CD4-positive, alpha-beta T cell treated with Interleukin-6 for 4 hours (primary cell): ENCODE data around the gene HSBP1.

Experiments
- DNase-seq: peaks from one replicate; pipeline ENCODE4 v3.0.0-alpha.2; 2020; ENCODE audit warnings: mixed read lengths

The HSBP1 gene

DNA sequence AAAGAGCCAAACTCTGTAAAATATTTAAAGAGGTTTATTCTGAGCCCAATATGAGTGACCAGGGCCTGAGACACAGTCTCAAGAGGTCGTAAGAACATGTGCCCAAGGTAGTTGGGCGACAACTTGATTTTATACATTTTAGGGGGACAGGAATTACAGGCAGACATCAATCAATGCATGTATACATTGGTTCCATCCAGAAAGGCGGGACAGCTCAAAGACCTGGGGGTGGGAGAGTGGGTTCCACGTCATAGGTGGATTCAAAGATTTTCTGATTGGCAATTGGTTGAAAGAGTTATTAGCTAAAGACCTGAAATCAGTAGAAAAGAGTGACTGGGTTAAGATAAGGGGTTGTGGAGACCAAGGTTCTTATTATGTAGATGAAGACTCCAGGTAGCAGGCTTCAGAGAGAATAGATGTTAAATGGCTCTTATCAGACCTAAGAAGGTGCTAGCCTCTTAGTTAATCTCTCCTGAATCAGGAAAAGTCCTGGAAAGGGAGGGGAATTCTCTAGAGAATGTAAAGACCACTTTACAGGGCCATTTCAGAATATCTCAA is 32.4 kb downstream of the HSBP1 start:
- DNase-seq = no peak

DNA sequence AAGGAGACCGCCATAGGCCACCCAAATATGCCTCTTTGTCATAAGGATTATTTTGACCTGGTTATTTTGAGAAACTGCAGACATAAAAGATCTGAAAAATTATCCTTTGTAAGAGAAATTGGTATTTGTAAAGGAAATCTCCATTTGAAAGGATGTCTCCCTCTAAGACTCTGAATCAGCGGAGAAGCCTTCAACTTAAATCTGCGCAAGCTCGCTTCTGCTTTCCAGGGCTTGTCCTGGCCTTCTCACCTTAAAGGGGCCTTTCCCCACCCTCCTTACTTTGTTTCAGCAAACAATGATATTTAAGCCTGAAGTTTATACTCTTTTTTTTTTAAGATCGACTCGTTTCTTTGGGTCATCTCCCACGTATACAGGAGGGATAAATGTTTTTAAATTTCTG is 34.5 kb downstream of the HSBP1 start:
- no peak for DNase-seq

DNA sequence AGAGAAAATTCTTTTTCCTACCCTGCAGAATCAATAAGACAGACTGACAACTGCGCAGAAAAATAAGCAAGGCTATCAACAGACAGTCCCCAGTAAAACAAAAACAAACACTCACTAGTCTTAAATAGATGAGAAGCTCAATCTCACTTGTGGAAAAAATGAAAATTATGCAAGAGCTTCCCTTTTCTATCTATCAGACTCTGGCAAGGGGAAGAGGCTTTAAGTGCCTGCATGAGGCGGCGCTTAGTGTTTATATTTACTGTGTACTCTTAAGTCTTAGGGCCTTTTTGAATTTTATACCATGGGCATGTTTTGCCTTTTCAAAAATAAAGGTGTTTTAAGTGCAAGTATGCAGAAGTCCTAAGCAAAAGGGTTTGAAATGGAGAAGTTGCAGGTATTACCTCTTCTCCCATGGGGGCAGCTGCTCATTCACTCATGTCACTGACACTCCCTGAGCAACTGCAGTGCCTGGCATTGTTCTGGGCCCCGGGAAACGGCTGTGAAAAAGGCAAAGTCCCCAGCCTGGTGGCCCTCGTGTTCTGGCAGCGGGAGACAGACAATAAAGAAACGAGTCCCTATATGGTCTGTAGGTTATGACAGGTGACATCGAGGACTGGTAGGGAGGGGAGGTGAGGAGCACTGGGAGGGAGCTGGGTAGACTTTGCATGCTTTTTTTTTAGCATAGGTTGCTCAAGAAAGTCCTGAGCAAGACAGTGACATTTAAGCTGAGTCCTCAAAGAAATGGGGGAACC is 35.2 kb downstream of the HSBP1 start:
- no peak for DNase-seq

DNA sequence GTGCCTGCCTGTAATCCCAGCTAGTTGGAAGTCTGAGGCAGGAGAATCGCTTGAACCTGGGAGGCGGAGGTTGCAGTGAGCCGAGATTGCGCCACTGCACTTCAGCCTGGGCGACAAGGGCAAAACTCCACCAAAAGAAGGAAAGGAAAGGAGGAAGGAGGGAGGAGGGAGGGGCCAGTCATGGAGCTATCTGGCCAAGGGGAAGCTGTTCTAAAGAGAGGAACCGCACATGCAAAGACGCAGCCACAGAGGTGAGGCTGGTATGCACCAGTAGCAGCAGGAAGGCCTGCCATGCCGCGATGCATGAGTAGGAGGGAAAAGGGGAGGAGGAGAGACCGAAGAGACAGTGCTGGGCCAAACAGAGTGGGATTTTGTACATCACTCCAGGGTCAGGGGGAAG is 35.9 kb downstream of the HSBP1 start:
- DNase-seq = no peak

DNA sequence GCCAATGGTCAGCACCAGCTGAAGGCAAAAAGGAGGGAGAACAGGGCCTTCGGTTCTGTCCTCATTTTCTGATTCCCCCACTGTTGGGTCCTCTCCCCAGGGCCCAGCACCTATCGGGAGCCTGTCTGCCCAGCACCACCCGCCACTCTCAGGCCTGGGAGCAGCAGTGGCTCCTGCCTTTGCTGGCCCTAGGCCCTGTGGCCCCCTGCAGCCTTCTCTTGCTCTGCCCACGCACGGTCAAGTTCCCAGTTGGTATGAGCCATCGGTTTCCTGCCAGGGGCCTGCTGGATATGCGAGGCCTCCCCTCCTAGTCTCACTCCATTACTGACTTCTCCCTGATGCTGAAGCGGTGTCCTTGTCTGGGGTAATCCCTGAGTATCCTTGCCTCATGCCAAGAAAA is 37.5 kb downstream of the HSBP1 start:
- no peak for DNase-seq

DNA sequence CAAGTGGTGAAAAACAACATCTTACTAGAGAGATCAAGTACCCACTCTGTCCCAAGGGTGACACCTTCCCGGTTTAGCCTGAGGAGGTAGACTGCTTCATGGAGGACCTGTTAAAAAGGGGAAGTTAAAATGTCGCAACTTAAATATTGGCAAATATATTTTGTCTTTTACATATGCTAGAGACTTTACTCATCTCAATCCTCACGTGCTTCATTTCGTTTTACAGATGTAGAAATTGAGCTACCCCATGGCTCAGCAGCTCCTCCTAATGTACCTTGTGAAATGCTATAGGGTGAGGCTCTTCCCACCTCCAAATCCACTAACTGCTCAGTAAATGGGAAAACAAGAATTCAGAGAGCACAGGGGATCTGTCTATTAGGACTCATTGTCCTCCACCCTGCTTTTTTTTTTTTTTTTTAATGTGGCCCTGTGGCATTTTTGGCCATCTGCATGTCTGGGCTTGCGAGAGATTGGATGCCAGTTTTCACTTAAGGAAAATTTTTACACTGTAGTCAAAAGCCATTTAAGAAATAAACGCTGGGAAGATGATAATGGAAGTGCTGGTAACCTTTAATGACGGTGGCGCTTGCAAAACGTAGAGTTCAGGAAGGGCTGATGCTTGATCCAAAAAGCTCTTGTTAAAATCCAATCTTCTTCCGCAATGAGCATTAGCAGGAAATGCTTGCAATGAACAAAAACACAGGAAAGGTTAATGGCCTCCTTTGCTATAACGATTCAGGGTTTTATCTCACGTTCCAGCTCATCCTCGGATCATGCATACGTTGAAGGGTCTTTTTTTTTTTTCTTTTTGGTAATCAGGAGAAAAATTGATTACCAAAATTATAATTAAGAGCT is 39.8 kb downstream of the HSBP1 start:
- no peak for DNase-seq

DNA sequence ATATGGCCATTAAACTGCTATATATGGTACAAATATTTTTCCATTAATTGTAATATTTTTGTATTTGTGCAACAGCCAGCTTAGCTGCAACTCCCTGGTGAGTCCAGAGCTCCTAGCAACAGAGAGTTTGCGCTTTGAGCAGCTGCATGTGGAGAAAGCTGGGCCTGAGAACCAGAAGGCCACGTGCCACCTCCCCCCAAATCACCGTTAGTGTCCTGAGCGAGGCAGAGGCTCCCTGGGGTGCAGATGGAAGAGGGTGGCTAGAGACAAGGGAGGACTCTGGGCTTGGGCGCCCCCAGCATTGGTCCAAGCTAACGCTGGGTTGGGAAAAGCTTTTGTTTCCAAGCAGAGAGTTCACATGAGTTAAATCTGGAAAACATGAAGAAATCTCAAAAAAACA is 41.6 kb downstream of the HSBP1 start:
- DNase-seq = no peak

DNA sequence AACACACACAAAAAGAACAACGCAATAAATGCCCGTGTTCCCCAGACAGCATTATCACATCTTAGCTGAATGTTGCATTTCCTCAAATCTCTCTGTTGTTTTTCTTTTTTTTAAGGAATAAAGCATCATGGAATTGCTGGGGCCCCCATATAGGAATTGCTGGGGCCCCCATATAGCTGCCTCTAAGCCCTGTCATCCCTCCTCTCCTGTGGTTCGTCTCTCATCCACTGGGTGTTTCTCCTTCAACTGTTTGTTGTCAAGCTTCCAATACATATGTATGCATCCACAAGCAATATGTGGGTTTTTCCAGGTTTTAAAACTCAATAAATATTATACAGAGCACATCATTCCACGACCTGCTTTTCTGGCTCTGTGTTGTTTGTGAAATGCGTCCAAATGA is 43.2 kb downstream of the HSBP1 start:
- no peak for DNase-seq

DNA sequence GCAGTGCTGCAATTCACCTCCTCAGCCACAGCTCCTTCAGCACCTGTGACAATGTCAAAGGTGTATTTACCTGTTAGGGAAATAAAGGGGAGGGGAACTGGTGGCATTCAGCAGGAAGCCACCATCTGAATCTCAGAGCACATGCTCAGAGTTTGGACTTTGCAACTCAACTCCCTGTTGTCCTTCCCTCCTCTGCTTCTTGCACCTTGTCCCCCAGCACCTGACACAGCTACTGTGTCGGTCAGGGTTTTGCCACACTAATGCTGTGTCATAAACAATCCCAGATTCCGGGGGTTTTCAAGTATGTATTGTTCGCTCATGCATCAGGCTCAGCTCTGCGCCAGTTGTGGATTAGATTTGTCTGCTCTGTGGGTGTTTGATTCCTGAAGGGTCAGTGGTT is 43.7 kb downstream of the HSBP1 start:
- DNase-seq = no peak

DNA sequence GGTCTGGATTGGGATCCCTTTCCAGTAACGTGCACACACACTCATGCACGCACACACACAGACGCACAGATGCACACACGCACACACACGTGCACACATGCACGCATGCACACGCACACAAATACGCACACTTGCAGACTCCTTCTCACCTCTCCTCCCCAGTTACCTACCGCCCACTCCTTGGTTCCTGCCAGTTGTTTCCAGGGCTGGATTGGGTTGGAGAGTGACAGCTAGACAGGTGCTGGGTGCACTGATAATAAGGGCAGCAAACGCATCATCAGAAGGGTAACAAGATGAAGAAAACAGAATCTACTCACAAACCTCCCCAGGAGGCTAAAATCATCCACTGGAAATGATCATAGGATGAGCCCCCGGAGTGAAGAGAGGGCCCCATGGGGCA is 45.0 kb downstream of the HSBP1 start:
- no peak for DNase-seq

DNA sequence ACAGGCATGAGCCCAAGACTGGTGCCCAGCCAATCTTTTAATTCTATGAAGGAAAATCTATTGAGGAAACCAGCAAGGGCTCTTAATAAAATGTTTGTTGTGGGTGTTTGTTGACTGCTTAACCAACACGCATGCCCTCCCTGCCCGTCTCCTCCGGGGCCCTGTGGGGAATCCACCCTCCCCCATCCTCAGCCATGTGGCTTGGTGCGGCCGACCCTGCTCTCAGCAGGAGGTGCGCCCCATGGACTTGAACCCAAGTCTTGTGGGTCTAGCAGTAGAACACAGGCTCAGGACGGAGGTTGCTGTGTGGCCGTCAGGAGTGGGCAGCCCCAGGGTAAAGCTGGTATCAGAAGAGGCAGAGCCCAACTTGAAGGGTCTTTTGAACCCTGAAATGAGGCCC is 46.1 kb downstream of the HSBP1 start:
- DNase-seq = no peak

DNA sequence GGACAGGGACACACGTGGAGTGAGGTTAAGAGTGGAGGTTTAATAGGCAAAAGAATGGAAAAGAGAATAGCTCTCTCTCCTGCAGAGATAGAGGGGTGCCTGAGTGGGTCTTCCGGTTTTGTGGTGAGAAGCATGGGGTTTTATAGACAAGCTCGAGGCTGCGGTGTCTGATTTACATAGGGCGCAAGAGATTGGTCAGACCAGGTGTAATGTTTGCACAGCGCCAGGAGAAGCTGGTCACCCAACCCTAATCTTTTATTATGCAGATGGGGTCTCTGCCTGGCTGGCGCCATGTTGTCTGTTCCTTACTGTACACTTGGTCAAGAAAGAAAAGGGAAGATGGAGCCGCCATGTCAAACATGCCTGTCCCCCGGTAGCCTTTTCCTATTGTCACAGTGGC is 46.6 kb downstream of the HSBP1 start:
- DNase-seq = no peak

DNA sequence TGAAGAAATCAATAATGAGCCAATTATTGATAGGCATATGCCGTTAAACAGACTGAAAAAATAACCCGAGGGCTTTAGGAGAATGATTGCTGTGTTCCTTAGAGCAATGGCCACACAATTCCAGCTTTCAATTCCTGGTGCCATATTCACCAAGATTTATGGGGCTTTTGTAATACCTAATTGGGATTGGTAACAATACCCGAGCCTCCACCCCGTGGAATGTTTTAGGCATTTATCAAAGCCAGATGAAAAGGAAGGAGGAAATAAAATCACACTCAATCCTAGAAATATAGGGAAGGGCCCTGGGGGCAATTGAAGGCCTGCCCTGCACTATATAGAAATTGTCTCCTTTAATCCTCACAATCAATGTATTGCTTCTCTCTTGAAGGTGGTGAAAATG is 49.0 kb downstream of the HSBP1 start:
- DNase-seq = no peak

DNA sequence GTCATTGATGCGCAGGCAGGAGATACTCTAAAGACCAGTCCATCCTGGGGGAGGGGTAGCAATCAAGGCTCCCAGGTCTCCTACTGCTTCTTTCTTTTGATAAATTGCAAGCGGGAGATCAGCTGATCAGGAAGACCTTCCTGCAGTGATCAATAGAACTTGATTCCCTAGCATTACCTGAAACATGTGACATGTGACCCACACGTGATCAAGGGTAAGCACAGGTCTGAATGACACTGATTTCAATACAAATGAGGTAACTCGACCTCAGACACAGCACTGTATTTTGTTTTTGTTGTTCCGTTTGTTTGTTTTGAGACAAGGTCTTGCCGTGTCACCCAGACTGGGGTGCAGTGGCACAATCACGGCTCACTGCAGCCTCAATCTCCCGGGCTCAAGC is 51.5 kb downstream of the HSBP1 start:
- DNase-seq = no peak

DNA sequence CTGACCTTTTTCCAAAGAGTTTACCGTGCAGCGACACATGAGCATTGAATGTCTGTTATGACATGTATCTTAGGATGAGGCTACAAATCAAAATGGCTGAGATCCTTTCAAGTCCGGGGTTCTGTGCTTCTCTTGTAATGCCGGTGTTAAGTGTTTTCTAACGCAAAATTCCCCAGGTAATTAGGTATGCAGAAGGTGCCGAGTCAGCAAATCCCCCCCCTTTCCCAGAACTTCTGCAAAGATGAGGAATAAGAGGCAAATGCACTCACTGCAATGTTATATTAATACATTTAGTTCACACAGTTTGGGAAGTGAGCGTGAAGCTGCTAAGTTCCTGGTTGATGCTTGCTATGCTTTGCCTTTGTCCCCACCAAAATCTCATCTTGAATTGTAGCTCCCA is 54.9 kb downstream of the HSBP1 start:
- no peak for DNase-seq

DNA sequence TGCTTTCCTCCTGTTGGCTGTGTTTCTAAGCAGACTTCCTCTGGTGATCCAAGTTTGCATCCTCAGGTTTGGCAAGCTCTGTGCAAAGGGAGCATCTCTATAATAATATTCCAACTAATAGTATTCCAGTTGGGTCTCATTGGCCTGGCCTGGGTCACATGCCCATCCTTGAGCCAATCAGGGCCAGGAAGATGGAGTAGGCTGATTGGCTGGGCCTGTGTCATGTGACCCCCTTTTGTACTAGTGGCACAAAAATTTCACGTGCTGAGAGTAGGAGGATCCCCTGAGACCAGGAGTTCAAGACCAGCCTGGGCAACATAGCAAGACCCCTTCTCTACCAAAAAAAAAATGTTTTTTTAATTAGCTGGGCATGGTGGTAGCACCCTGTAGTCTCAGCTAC is 55.9 kb downstream of the HSBP1 start:
- no peak for DNase-seq
